Activated CD4-positive, alpha-beta T cell treated with anti-CD3 and anti-CD28 coated beads, Interleukin-2, Interleukin-6, amounts not matched to agents 100 ng/mL and 50 ng/mL, durations not matched to agents 16 hours and 8 hours (primary cell): ENCODE measurements around the gene DCAF6.
A peak's percentile ranks its signal among the peaks of the same experiment; 100 is the strongest.
"Not testable (repeated sequence)": the region's sequence is repeated elsewhere in the genome, so short reads cannot be mapped to it uniquely, and the experiment has no call there.

Experiments used
- DNase-seq: peaks from one replicate; pipeline ENCODE4 v3.0.0-alpha.2; 2020

Gene DCAF6

GRCh38 chr1:167936068-167936929, at the start of gene DCAF6:
DCAF6 (plus strand) TSS chr1:167936683; CDS start chr1:167936912, 229 bp downstream.
- peak; percentile 98 for DNase-seq

GRCh38 chr1:167887187-167887586, 49.3 kb upstream of the DCAF6 start:
- DNase-seq = not testable (repeated sequence)

- DNase-seq = no peak
Measured at GRCh38 chr1:167890400-167890799, 46.1 kb upstream of the DCAF6 start.

- no peak for DNase-seq
Measured at GRCh38 chr1:167893798-167894197, 42.7 kb upstream of the DCAF6 start.

GRCh38 chr1:167898578-167899222, 37.8 kb upstream of the DCAF6 start:
- DNase-seq = no peak

GRCh38 chr1:167899253-167899681, 37.2 kb upstream of the DCAF6 start:
- no peak for DNase-seq

- DNase-seq = no peak
Measured at GRCh38 chr1:167900907-167901306, 35.6 kb upstream of the DCAF6 start.

- no peak for DNase-seq
Measured at GRCh38 chr1:167904652-167905130, 31.8 kb upstream of the DCAF6 start.

- DNase-seq = no peak
Measured at GRCh38 chr1:167905182-167905581, 31.3 kb upstream of the DCAF6 start.

- no peak for DNase-seq
Measured at GRCh38 chr1:167905671-167906070, 30.8 kb upstream of the DCAF6 start.

- no peak for DNase-seq
Measured at GRCh38 chr1:167909691-167910180, 26.7 kb upstream of the DCAF6 start.

GRCh38 chr1:167910530-167910929, 26.0 kb upstream of the DCAF6 start:
- DNase-seq = no peak

GRCh38 chr1:167911413-167911812, 25.1 kb upstream of the DCAF6 start:
- DNase-seq = no peak

GRCh38 chr1:167912294-167912693, 24.2 kb upstream of the DCAF6 start:
- DNase-seq = no peak

- DNase-seq = no peak
Measured at GRCh38 chr1:167913895-167914496, 22.5 kb upstream of the DCAF6 start, which contains the start of gene ADCY10. ADCY10 (minus strand) TSS chr1:167914134; CDS start chr1:167905140, 8,994 bp downstream.

GRCh38 chr1:167915569-167915968, 20.9 kb upstream of the DCAF6 start:
- no peak for DNase-seq

- DNase-seq = no peak
Measured at GRCh38 chr1:167916766-167917511, 19.5 kb upstream of the DCAF6 start.

- no peak for DNase-seq
Measured at GRCh38 chr1:167922023-167922422, 14.5 kb upstream of the DCAF6 start.

GRCh38 chr1:167922611-167923074, 13.8 kb upstream of the DCAF6 start:
- DNase-seq = no peak

GRCh38 chr1:167923324-167924056, 13.0 kb upstream of the DCAF6 start:
- DNase-seq = no peak

GRCh38 chr1:167924102-167924501, 12.4 kb upstream of the DCAF6 start:
- DNase-seq = no peak
